ENCODE measurements around the gene GUCY2F. TPM values are rescaled to one million over a fixed set of nuclear protein-coding genes. Genes with fewer than 3 reads are reported as not detected.

The GUCY2F gene
- total RNA-seq, 1 experiment from 2014 or later: 0.09 TPM

DNA sequence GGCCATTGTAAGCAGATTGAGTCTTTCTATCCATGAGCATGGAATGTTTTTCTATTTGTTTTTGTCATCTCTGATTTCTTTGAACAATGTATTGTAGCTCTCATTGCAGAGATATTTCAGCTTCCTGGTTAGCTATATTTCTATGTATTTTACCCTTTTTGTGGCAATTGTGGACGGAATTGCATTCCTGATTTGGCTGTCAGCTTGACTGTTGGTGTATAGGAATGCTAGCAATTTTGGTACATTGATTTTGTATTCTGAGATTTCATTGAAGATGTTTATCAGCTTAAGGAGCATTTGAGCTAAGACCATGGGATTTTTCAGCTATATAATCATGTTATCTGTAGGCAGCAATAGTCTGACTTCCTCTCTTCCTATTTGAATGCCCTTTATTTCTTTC, 154.6 kb downstream of the GUCY2F start (continued):
- TF ChIP-seq, protein P1, sequence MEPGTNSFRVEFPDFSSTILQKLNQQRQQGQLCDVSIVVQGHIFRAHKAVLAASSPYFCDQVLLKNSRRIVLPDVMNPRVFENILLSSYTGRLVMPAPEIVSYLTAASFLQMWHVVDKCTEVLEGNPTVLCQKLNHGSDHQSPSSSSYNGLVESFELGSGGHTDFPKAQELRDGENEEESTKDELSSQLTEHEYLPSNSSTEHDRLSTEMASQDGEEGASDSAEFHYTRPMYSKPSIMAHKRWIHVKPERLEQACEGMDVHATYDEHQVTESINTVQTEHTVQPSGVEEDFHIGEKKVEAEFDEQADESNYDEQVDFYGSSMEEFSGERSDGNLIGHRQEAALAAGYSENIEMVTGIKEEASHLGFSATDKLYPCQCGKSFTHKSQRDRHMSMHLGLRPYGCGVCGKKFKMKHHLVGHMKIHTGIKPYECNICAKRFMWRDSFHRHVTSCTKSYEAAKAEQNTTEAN (CRISPR knock-in tag; IDR thresholded peaks at IDR 0.05): no peak
- TF ChIP-seq OVOL2 (CRISPR knock-in tag; IDR thresholded peaks at IDR 0.05; ENCODE audit: borderline replicate concordance) (no peak), ATF3 (CRISPR knock-in tag; conservative IDR thresholded peaks at IDR 0.05) (no peak), GABPB1 (CRISPR knock-in tag; IDR thresholded peaks at IDR 0.05) (no peak), KAT7 (CRISPR knock-in tag; IDR thresholded peaks at IDR 0.05; ENCODE audit: borderline replicate concordance) (no peak), ZNF512 (CRISPR knock-in tag; IDR thresholded peaks at IDR 0.05; ENCODE audit: borderline replicate concordance) (no peak)

Other genes with a start within 250 kb of the GUCY2F start
- gene NXT2, start 54.8 kb upstream of the GUCY2F start, total RNA-seq (2021): 9.9 to 10.4 TPM (median 10.4 TPM) in 3 replicates
- 2.2 to 3.4 TPM (median 2.7 TPM) in 3 replicates for gene KCNE5, start 143.1 kb upstream of the GUCY2F start, total RNA-seq (2021)